Stimulated activated CD8-positive, alpha-beta memory T cell treated with anti-CD3 and anti-CD28 coated beads, Interleukin-7, amount 100 ng/mL, for 48 hours (primary cell): Measurements from ENCODE around the gene NFATC3.

ENCODE experiments used
- DNase-seq, 2 donors: peaks; one replicate each; pipeline ENCODE4 v3.0.0-alpha.2; 2020; ENCODE audit warnings: low read depth in 1 of 2; ENCODE audit errors: extremely low read depth in 1 of 2

Gene NFATC3

GRCh38 chr16:68085259-68086071 lies at the start of gene NFATC3:
TSS of gene NFATC3 (plus strand) at chr16:68085370. CDS start at chr16:68085682, 312 bp downstream.
- DNase-seq, result peak; percentile 97 to 98

- DNase-seq, result no peak
Measured at GRCh38 chr16:68037841-68038597, 47.2 kb upstream of the NFATC3 start.

DNA sequence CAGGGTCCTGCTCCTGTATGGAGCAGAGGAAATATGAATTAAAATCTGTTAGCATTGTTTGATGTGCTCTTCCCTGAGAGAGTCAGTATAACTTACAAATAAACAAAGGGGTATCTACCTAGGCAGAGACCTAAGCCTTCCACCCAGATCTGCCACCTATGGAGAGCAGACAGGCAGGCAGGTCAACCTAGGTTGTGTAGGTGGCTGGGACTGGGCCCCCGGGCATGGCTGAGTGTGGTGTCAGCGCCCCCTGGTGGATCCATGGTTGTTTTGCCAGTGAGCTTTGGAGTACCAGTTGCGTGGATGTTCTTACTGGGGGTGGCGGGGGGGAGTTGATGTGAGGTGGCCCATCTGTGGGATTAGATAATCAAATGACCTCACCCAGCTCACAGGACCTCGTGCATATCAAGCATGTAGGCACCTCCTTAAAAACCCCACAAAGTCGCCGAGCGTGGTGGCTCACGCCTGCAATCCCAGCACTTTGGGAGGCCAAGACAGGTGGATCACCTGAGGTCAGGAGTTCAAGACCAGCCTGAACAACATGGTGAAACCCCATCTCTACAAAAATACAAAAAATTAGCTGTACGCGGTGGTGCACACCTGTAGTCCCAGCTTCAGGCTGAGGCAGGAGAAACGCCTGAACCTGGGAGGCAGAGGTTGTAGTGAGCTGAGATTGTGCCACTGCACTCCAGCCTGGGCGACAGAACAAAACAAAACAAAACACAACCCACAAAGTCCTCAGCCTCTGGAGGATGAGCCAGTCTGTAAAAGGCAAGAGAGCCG lies 44.5 kb upstream of the NFATC3 start:
- DNase-seq, result peak; percentile 73 to 82

GRCh38 chr16:68041783-68042182 lies 43.4 kb upstream of the NFATC3 start:
- no peak for DNase-seq

DNA sequence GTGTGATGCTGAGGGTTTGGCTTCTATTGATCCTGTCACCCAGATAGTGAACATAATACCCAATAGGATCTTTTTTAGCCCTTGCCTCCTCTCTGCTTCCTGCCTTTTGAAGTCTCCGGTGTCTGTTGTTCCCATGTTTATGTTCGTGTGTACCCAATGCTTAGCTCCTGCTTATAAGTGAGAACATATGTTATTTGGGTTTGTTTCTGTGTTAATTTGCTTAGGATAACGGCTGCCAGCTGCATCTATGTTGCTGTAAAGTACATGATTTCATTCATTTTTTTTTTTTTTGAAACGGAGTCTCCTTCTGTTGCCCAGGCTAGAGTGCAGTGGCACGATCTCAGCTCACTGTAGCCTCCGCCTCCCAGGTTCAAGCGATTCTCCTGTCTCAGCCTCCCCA lies 39.1 kb upstream of the NFATC3 start:
- DNase-seq, result no peak

GRCh38 chr16:68047987-68048386 lies 37.2 kb upstream of the NFATC3 start:
- no peak for DNase-seq

- no peak for DNase-seq
Measured at GRCh38 chr16:68049449-68049848, 35.7 kb upstream of the NFATC3 start.

GRCh38 chr16:68055395-68055794 lies 29.8 kb upstream of the NFATC3 start:
- no peak for DNase-seq

DNA sequence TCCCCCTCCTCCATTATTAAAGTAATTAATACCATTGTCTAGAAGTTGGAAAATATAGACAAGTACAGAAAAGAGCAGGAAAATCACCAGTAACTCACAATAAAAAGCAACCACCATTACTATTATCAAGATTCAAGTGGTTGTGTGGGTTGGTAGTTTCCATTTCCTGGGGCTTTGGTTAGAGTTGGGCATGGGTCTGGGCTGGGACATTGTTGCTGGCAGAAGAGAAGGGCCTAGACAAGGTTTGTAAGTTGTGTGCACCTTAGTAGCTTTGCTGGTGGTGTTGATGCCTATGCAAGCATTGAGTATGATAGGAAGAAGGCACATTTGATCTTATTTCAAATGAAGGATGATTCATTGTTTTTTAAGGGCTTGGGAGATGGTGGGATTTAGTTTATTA lies 25.4 kb upstream of the NFATC3 start:
- DNase-seq, result no peak

DNA sequence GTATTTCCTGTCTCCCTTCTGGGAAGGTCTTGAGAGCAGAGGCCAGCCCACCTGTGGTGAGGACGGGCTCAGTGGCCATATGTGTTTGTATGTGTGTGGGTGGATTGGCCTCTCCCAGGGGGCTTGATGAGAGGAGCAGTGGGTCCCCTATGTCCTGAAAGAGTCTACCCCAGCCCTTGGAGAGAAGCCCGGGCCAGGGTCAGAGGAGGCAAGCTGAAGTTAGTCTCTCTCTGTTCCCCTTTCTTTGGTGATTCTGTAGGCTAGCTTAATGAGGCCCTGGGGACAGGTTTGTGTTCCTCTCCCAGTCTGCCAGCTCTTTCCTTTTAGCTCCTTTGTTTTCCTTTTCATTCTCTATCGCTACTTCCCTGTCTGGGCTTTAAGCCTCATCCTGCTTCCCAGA lies 23.8 kb upstream of the NFATC3 start:
- no peak for DNase-seq

GRCh38 chr16:68062910-68063393 lies 22.2 kb upstream of the NFATC3 start:
- no peak for DNase-seq

DNA sequence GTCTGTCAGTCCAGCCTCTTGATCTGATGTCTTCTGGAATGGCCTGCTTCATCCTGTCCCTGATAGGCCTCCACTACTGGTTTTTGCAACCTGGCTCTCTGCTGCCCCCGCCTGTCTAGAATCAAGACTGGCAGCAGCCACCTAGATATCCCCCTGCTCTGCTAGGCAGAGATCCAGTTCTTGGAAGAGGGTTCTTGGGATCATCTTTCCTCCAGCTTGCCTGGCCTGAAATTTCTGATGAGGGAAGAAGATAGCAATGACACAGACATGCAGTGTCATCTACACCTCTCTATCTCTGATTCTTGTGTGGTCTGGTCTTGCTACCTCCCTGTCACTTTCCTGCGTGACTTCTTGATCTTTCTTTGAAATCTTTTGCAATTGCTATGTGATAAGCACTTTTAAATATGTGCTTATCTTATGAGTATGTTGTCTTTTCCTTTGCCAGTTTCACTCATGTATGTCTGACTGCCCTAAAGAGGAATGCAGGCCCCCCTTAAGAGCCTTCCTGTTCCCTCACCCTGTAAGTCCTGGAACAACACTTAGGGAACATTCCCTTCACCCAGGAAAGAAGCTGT lies 20.3 kb upstream of the NFATC3 start:
- peak in 1 of 2 donors; percentile 59 for DNase-seq

DNA sequence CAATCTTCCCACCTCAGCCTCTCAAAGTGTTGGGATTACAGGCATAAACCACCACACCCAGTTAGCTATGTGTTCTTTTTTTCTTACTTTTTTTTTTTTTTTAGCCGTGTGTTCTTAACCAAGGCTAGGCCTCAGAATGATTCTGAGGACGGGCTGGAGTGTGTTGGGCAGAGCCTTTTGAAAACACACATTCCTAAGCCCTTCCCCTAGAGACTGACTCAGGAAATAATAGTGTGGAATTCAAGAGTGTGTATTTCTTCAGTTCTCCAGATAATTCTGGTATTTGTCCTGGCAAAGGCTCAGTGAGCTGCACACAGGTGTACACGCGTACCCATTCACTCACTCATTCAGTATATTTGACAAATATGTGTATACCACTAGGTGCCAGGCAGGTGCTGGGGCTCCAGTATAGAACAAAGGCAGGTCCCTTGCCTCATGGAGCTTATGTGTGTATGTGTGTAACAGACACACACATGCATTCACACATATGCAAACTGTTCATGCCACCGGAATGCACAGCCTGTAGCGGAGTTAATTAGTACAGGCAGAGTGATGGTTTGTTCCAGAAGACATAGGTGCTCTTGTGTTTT lies 19.4 kb upstream of the NFATC3 start:
- DNase-seq, result no peak

GRCh38 chr16:68066763-68067162 lies 18.4 kb upstream of the NFATC3 start:
- DNase-seq, result no peak

- DNase-seq, result no peak
Measured at GRCh38 chr16:68068926-68069325, 16.2 kb upstream of the NFATC3 start.

DNA sequence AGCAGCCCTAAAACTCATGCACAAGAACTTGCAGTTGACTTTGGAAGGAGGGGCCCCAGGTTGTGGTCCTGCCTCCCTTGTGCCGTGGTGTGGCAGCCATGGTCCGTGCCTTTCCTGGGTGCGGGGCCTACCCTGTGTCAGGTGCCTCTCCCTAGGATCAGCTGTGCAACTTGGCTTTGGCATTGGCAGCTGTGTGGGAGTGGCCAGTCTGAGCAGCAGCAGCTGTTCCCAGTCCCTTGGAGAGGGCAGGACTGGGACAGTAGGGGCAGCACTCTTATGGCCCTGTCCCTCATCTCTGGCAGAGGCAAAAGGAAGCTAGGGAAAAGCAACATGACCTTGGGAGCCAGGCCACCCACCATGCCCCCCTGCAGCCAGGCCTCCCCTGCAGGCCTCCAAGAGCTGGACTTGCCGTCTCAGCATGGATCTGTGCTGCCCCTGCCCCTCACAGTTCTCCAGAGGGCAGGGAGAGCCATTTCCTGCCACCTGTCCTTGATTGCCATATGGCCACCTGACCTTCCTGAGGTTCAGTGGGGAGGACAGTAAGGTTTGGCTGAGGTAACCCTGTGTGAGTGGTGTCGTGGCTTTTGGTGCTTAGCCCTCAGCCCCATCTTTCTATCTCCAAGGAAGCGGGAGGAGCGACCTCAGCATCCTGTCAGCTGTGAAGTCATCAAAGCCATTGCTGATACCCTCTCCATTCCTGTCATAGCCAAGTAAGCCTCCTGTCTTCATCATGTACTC lies 15.5 kb upstream of the NFATC3 start:
- DNase-seq, result no peak

DNA sequence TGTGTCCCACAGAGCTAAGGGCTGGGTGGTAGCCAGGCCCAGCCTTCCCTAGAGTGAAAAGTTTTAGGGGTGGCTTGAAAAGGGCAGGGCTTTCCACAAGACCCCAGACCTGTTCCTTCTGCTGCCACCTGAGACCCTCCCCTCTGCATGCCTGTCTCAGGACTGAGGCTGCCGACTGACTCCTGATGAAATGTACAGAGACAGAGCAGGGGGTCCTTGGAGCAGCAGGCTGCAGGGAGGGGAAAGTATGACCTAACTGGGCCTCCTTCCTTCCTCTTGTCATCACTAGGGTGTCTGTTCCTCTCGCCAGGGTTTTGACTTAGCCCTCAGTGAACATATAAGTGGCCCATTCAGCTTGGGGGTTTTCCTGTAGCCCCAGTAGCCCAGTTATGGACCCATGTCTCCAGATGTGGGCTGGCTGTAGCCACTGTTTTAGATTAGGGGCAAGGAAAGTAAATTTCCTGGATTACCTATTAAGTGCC lies 14.9 kb upstream of the NFATC3 start:
- DNase-seq, result no peak

- no peak for DNase-seq
Measured at GRCh38 chr16:68070806-68071517, 14.2 kb upstream of the NFATC3 start.

- DNase-seq, result no peak
Measured at GRCh38 chr16:68071518-68071901, 13.7 kb upstream of the NFATC3 start.
